Hematopoietic multipotent progenitor cell treated with erythropoietin and hydrocortisone succinate and interleukin-3 and kit ligand, for 6 days (in vitro differentiated cells): ENCODE results near the gene BTBD6.
"Not testable (repeated sequence)": the region's sequence is repeated elsewhere in the genome, so short reads cannot be mapped to it uniquely, and the experiment has no call there.

Experiments
- DNase-seq: peaks from one replicate; pipeline ENCODE4 v3.0.0-alpha.2; 2015

The BTBD6 gene

DNA sequence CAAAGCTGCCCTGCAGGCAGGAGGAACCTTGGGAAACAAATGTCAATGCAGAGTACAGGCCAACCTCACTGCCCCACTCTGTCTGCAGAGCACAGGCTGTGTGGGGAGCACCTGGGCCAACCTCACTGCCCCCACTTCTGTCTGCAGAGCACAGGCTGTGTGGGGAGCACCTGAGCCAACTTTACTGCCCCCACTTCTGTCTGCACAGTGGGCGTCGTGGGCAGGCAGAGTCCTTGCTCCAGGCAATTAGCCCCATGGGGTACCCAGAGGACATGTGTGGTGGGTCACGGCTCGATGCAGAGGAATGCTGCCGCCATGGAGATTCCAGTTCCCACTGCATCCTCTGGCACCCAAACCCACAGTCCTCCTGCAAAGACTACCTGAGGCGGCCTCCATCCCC lies 26.3 kb downstream of the BTBD6 start:
- DNase-seq: no peak

GRCh38 chr14:105275267-105275946 lies 27.1 kb downstream of the BTBD6 start:
- no peak for DNase-seq

DNA sequence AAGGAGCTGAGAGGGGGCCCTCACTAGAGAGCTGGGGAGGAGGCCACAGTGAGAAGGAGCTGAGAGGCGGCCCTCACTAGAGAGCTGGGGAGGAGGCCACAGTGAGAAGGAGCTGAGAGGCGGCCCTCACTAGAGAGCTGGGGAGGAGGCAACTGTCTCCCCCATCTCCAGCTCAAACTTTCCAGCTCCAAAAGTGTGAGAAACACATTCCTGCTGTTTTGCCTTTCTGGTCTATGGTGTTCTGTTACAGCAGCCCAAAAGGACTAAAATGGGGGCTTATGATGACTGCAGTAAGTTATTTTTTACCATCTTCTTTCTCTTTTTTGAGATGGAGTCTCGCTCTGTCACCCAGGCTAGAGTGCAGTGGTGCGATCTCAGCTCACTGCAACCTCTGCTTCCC lies 29.1 kb downstream of the BTBD6 start:
- DNase-seq: not testable (repeated sequence)

- DNase-seq: no peak
These were observed 31.5 kb downstream of the BTBD6 start for GRCh38 chr14:105279642-105280361.

DNA sequence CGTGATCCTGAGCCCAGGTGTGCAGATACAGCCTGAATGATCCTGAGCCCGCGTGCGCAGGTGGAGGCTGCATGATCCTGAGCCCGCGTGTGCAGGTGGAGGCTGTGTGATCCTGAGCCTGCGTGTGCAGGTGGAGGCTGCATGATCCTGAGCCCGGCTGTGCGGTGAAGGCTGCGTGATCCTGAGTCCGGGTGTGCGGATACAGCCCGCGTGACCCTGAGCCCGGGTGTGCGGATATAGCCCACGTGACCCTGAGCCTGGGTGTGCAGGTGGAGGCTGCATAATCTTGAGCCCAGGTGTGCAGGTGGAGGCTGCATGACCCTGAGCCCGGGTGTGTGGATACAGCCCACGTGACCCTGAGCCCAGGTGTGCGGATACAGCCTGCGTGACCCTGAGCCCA lies 32.2 kb downstream of the BTBD6 start:
- DNase-seq: no peak

DNA sequence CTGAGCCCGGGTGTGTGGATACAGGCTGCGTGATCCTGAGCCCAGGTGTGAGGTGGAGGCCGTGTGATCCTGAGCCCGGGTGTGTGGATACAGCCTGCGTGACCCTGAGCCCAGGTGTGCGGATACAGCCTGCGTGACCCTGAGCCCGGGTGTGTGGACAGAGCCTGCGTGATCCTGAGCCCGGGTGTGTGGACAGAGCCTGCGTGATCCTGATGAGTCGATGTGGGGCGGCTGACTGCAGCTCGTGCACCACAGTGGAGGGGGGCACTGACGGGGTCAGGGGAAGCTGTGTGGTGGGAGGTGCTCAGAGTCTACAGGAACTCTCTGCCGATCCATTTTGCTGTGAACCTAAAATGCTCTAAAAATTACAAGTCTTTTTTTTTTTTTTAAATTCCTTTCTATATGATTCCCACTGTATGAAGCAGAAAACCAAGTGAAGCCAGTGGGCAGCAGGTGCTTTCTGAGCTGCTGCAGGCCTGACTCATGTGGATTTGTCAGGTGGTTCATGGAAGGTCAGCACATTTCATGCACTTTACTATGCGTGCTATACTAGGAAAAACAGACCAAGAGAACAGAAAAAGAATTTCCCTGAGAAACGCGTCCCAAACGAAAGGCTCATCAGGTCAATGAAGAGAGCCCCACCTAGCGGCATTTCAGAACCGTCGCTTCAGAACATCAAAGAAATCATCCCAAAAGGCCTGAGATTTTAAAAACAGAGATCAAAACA lies 33.2 kb downstream of the BTBD6 start:
- DNase-seq: peak; percentile 75

DNA sequence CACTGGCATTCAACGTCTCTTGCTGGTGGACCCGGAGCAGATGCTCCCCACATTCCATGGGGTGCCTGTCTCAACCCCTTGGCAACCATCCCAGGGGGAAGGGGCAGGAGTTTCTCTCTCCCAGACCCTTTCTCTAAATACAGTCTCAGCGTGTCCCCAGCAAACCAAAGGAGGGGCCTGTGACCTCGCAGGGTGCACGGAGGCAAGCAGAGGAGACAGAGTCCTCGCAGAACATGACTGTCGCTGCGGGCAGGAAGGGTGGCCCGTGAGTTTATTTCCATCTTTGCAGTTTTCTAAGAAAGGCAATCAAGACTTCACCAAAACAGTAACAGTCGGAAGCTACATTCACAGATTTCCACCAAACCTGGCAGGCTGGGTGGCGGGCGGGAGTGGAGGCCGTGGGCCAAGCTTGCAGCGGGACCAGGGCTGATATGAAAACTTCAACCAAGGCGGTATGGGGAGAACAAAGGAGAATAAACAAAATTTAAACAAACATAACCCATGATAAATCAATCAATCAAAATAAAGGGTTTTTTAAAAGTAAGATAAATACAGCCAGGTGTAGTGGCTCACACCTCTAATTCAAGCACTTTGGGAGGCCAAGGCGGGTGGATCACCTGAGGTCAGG lies 33.9 kb downstream of the BTBD6 start:
- no peak for DNase-seq

GRCh38 chr14:105283028-105283427 lies 34.7 kb downstream of the BTBD6 start:
- DNase-seq: no peak

DNA sequence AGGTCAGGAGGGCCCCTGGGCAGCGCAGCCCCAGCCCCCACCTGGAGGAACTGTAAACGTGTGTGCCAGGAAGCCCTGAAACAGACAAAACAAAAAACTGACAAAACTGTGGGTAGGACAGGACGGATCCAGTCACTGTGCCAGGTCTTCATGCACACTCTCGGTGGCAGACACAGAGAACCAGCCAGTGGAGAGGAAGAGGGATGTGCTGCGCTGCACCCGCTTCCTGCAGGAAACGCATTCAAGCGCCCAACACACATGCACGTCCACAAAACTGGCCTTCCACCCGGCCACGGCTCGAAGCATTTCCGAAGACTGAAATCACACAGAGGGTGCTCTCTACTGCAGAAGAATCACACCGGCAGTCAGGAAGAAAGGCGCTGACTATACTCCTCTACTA lies 35.6 kb downstream of the BTBD6 start:
- DNase-seq: peak; percentile 9

- no peak for DNase-seq
These were observed 36.8 kb downstream of the BTBD6 start for GRCh38 chr14:105285174-105285573.

GRCh38 chr14:105286759-105287144 lies 38.4 kb downstream of the BTBD6 start:
- DNase-seq: no peak

- no peak for DNase-seq
These were observed 39.1 kb downstream of the BTBD6 start for GRCh38 chr14:105287249-105288102.

DNA sequence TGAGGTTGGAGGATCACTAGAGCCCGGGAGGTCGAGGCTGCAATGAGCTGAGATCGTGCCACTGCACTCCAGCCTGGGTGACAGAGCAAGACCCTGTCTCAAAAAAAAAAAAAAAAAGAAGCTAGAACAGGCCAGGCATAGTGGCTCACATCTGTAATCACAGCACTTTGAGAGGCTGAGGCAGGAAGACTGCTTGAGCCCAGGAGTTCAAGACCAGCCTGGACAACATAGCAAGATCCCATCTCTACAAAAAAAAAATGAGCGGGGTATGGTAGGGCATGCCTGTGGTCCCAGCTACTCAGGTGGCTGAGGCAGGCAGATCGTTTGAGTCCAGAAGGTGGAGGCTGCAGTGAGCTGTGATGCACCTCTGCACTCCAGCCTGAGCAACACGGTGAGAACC lies 40.6 kb downstream of the BTBD6 start:
- not testable (repeated sequence) for DNase-seq

GRCh38 chr14:105290621-105291346 lies 42.5 kb downstream of the BTBD6 start:
- DNase-seq: peak; percentile 51

DNA sequence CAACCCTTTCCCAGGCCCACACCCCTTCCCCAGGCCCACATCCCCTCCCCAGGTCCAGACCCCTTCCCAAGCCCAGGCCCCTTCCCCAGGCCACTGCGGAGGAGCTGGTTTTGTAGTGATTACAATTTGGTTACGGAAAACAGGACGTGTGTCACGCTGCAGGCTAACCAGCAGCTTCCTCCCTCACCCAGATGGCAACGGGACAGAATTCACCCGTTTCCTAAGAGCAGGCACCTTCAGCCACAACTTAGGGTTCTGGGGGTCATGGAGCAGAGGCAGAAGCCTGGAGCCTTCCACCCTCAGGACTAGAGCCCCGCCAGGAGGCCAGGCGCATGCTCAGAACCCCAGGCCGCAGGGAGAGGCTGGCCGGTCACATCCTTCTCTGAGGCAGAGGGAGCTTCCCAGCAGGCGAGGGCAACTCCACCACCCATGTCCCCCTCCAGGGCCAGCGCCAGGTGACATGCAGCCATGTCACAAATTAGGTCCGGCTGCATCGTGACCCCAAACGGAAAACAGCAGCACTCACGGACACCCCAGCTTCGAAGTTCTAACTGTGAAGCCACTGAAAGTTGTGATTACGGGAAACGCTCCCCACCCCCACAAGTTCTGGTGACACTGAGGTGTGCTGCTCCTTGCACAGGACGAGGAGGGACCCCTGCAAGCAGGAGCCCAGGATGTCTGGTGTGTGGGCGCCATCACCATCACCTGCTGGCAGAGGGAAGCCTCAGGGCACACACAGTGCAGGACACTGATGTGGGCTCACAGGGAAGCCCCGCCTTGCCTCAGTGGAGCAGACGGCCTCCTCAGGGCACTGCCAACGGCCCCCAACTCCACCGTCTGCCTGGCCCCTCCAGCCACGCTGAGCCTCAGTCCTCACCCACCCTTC lies 44.7 kb downstream of the BTBD6 start:
- peak; percentile 50 for DNase-seq

DNA sequence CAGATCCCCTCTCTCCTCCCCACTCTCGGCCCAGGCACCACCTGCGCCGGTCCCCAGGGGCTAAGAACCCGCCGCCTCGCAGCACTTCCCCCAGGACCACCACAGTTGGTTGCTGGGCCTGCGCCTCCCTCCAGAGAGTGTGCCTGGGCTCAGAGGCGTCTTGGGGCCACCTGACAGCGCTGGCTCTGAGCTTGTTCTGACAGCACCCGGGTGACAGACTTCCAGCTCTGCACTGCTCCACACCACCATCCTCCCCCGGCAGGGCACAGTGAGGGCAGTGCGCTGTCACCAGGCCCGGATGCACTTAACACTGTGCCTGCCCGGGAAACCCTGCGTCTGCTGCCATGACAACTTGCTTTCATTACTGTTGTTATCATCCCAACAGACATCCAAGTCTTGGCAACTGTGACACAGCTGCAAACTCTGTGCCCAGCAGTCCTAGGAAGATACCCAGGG lies 45.8 kb downstream of the BTBD6 start:
- DNase-seq: peak; percentile 89

DNA sequence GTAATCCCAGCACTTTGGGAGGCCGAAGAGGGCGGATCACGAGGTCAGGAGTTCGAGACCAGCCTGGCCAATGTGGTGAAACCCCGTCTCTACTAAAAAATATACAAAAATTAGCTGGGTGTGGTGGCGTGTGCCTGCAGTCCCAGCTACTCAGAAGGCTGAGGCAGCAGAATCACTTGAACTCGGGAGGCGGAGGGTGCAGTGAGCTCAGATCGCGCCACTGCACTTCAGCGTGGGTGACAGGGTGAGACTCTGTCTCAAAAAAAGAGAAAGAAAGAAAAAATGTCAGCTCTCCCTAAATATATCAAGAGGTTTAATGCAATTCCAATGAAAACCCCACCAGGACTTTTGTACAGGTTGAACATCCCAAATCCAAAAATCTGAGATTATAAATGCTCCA lies 49.0 kb downstream of the BTBD6 start:
- not testable (repeated sequence) for DNase-seq

GRCh38 chr14:105299654-105300541 lies 51.6 kb downstream of the BTBD6 start:
- peak; percentile 40 for DNase-seq
